Transverse colon (tissue), 4 donors: Measurements from ENCODE around the gene RAMP1. TPM values are rescaled to one million over a fixed set of nuclear protein-coding genes. Genes with fewer than 3 reads are reported as not detected.

Source experiments
- DNase-seq: peaks from one replicate; pipeline ENCODE4 v3.0.0-alpha.2; 2019
- H3K27ac ChIP-seq, 4 donors: fragments of 200-600 bp; sonication (generic); 2 replicates each; pipeline ENCODE4 v1.5.1; 2016 to 2018; ENCODE audit warnings: inconsistent platforms in 4 of 4
- H3K27me3 ChIP-seq: fragments of 200-600 bp; sonication (generic); 2 replicates; pipeline ENCODE4 v1.5.1; 2017; ENCODE audit warnings: inconsistent platforms
- H3K36me3 ChIP-seq, 4 donors: fragments of 200-600 bp; sonication (generic); 2 replicates each; pipeline ENCODE4 v1.5.1; 2017 to 2019; ENCODE audit warnings: inconsistent platforms in 4 of 4
- H3K4me1 ChIP-seq, 4 donors: fragments of 200-600 bp; sonication (generic); 2 replicates each; pipeline ENCODE4 v1.5.1; 2017 to 2020; ENCODE audit warnings: inconsistent platforms in 4 of 4
- H3K4me3 ChIP-seq, 4 donors: fragments of 200-600 bp; sonication (generic); 1 replicate in 1 of 4; 2 replicates in 3 of 4; pipeline versions ENCODE4 v1.5.1 to v1.6.1; 2017 to 2019; ENCODE audit warnings: inconsistent platforms in 4 of 4
- H3K9me3 ChIP-seq, 2 donors: fragments of 200-600 bp; sonication (generic); 2 replicates each; pipeline ENCODE4 v1.5.1; 2017 to 2019; ENCODE audit warnings: inconsistent platforms in 2 of 2
- CTCF ChIP-seq, 5 experiments: fragments of 200-600 bp in 3 of 5; fragments of 450-650 bp in 2 of 5; sonication (generic) in 3 of 5; IDR thresholded peaks; 1 replicate in 2 of 5; 2 replicates in 3 of 5; pipeline ENCODE4 v1.5.1; 2016 to 2017; ENCODE audit warnings: antibody characterized with exemption in 5 of 5, inconsistent platforms in 3 of 5, mild to moderate bottlenecking in 2 of 5, moderate library complexity in 1 of 5
- EP300 ChIP-seq: sonication (generic); formaldehyde crosslinking; IDR thresholded peaks from one replicate; pipeline ENCODE4 v1.6.1; 2017; ENCODE audit warnings: antibody characterized with exemption, low read depth
- POLR2A ChIP-seq: fragments of 450-650 bp; IDR thresholded peaks from one replicate; pipeline ENCODE4 v1.6.1; 2016; ENCODE audit warnings: antibody characterized with exemption, mild to moderate bottlenecking, moderate library complexity
- POLR2AphosphoS5 ChIP-seq, 3 donors: sonication (generic); formaldehyde crosslinking; IDR thresholded peaks; one replicate each; pipeline ENCODE4 v1.6.1; 2016; ENCODE audit warnings: antibody characterized with exemption in 3 of 3
- WGBS, 2 donors: methylation state at CpG; one replicate each; pipeline ENCODE4 v1.1.5; 2018; ENCODE audit warnings: low coverage in 1 of 2; 5-methylcytosine and 5-hydroxymethylcytosine counted together
- in situ Hi-C, 4 donors: fragments of 200-750 bp; cut with MboI; loops; one replicate each; pipeline versions ENCODE4 v1.15.0 to v1.15.1; 2017; ENCODE audit warnings: low sequenced_read_pairs in 3 of 4, low pct_ligation_motif_present in 1 of 4, low pct_unique_long_range_greater_than_20kb in 1 of 4
- intact Hi-C: fragments of 100-400 bp; cut with DNase I; formaldehyde crosslinking; loops from one replicate; pipeline ENCODE4 v1.15.1; 2023; ENCODE audit warnings: low total_unique reads
- total RNA-seq, 4 donors: library from RNA; depleted of rRNA; stranded (reverse); fragments of >200 nt; gene quantifications; one replicate each; pipeline ENCODE4 v1.1.0, GENCODE V29; 2016

Gene RAMP1
- total RNA-seq, 4 donors from 2014 or later, result 47.5 to 158 (median 95.7) TPM

- peak overlapping the region; percentile 62 to 94 (median 86) for H3K27ac ChIP-seq
- H3K27me3 ChIP-seq, result no peaks in the 10 kb centered on the region
- H3K4me3 ChIP-seq, result no peak overlapping the region
- in situ Hi-C loops, result loop anchor here in 1 of 4 donors (25.0 kb wide), 1 partner anchor 390 kb away; no protein-coding TSS in a partner anchor
- 79 to 80% methylated on average over 2 to 14 of the region's 19 CpGs for WGBS, 2 donors
- TF ChIP-seq EP300 (no peak), POLR2AphosphoS5 (IDR thresholded peaks at IDR 0.05) (no peak), CTCF (IDR thresholded peaks at IDR 0.05) (no peak), POLR2A (no peak)
- no peaks in the 10 kb centered on the region for H3K9me3 ChIP-seq
- peaks cover 13 to 41% (median 24%) of the 10 kb centered on the region in 4 donors for H3K4me1 ChIP-seq
- H3K36me3 ChIP-seq, result no peaks in the 10 kb centered on the region
- intact Hi-C loops, result no loop called here
- no peak for DNase-seq
Measured at GRCh38 chr2:237872178-237872887, 12.9 kb downstream of the RAMP1 start.

DNA sequence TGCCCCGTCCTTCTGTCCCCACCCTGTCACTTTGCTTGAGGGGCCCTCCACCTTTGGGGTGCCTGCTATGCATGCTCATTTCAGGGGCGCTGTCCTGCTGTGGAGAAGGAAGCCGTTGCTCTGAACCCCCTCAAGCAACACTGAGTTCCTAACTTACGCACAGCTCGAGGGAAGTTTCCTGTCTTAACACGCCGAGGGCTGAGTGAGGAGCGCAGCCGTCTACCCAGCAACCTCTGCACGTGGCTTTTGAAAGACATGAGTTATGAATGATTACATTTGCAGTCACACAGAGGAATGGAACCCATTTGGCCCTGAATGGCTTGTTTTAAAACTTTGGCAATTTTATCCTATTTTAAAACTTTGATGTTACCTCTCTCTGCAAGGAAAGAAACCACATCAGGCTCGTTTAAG, 14.0 kb downstream of the RAMP1 start:
- TF ChIP-seq POLR2AphosphoS5 (IDR thresholded peaks at IDR 0.05) (peak in 2 of 3 donors; percentile 42 to 49), POLR2A (no peak), EP300 (no peak)
- no peak overlapping the region for H3K4me3 ChIP-seq
- intact Hi-C loops (no loop called here), in situ Hi-C loops (loop anchor here in 1 of 4 donors (25.0 kb wide), 1 partner anchor 389 kb away; no protein-coding TSS in a partner anchor)
- H3K27ac ChIP-seq, result peak overlapping the region; percentile 62 to 94 (median 86)
- H3K9me3 ChIP-seq, result no peaks in the 10 kb centered on the region
- H3K27me3 ChIP-seq, result no peaks in the 10 kb centered on the region
- H3K4me1 ChIP-seq, result peaks cover 14 to 43% (median 27%) of the 10 kb centered on the region in 4 donors
- 59 to 75% methylated on average over 6 to 11 of the region's 11 CpGs for WGBS, 2 donors
- no peaks in the 10 kb centered on the region for H3K36me3 ChIP-seq
- no peak for DNase-seq

GRCh38 chr2:237873897-237874551, 14.6 kb downstream of the RAMP1 start:
- no peaks in the 10 kb centered on the region for H3K27me3 ChIP-seq
- H3K36me3 ChIP-seq, result no peaks in the 10 kb centered on the region
- H3K4me1 ChIP-seq, result peaks cover 19 to 49% (median 31%) of the 10 kb centered on the region in 4 donors
- in situ Hi-C loops (loop anchor here in 1 of 4 donors (25.0 kb wide), 1 partner anchor 388 kb away; no protein-coding TSS in a partner anchor), intact Hi-C loops (no loop called here)
- H3K27ac ChIP-seq, result peak overlapping the region; percentile 62 to 94 (median 86)
- H3K4me3 ChIP-seq, result no peak overlapping the region
- TF ChIP-seq POLR2AphosphoS5 (IDR thresholded peaks at IDR 0.05) (no peak), POLR2A (no peak), CTCF (IDR thresholded peaks at IDR 0.05) (no peak), EP300 (no peak)
- WGBS, 2 donors, result 64 to 85% methylated on average over 3 to 12 of the region's 14 CpGs
- H3K9me3 ChIP-seq, result no peaks in the 10 kb centered on the region
- no peak for DNase-seq

DNA sequence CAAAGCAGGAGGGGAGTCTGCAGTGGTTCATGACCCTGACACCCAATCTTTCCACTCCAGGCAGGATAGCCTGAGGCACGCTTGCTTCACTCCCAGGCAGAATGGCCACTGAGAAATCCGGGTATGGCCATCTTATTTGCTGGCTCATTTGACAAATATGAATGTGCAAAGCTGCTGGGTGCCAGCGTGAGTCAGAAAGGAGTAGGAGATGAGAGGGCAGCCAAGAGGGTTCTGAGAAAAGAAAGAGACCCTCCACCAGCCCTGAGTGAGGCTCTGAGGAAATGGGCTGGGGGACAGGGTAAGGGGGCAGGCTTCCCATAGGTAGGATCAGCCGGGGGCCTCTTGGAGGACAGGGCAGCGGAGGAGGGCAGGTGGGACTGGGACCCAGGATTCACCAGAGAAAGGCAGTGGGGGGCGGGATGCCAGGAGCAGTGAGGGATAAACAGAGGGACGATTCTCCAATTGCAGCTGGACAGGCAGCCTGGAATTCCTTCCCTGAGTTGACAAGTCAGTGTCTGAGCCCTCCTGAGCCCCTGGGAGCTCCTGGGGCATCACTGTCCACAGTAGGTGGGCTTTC, 15.2 kb downstream of the RAMP1 start:
- in situ Hi-C loops (loop anchor here in 1 of 4 donors (25.0 kb wide), 1 partner anchor 388 kb away; no protein-coding TSS in a partner anchor), intact Hi-C loops (no loop called here)
- no peaks in the 10 kb centered on the region for H3K27me3 ChIP-seq
- no peaks in the 10 kb centered on the region for H3K36me3 ChIP-seq
- DNase-seq, result no peak
- H3K9me3 ChIP-seq, result no peaks in the 10 kb centered on the region
- no peak for TF ChIP-seq CTCF (IDR thresholded peaks at IDR 0.05)
- TF ChIP-seq POLR2A, result no peak
- TF ChIP-seq POLR2AphosphoS5 (IDR thresholded peaks at IDR 0.05), result no peak
- TF ChIP-seq EP300, result no peak
- WGBS, 2 donors, result 70 to 76% methylated on average over 6 to 7 of the region's 7 CpGs
- peaks cover 19 to 49% (median 33%) of the 10 kb centered on the region in 4 donors for H3K4me1 ChIP-seq
- H3K27ac ChIP-seq, result peak overlapping the region; percentile 62 to 94 (median 86)
- no peak overlapping the region for H3K4me3 ChIP-seq
